Measurements from ENCODE around the gene RPL29.

DNA sequence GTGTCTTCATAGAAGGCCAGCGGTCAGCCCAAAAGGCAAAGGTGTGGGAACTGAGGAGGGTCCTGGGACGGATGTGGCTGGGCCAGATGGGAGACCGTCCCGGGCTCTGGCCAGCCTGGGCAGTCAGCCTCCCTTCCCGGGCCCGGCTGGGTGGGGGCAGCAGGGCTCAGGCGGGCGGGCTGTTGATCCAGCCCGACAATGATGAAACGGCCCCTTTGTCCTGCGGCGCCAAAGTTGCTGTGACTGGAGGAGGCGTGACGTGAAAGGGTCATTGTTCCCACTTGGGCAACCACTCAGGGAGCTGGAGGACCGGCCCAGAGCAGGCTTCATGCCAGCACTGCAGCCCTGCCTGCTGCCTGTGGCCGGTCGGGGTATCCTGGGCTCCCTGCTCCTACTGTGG lies 44.2 kb upstream of the RPL29 start:
- TF ChIP-seq CTCF (IDR thresholded peaks at IDR 0.05) (no peak), ZFX (IDR thresholded peaks at IDR 0.05; ENCODE audit: borderline replicate concordance) (no peak)

Data from 22Rv1 (cell line).